Rectal smooth muscle tissue (tissue), 1 donor: ENCODE results near the gene TMEM81.

Source experiments
- H3K27ac ChIP-seq: one replicate; pipeline ENCODE4 v1.7.0; 2013; ENCODE audit warnings: low read depth, low read length, inconsistent platforms
- H3K27me3 ChIP-seq: one replicate; pipeline ENCODE4 v1.7.0; 2013; ENCODE audit warnings: low read length; ENCODE audit not compliant: control insufficient read depth, insufficient read depth
- H3K36me3 ChIP-seq: one replicate; pipeline ENCODE4 v1.7.0; 2013; ENCODE audit warnings: low read length; ENCODE audit not compliant: control insufficient read depth, insufficient read depth
- H3K4me1 ChIP-seq: one replicate; pipeline ENCODE4 v1.7.0; 2013; ENCODE audit warnings: low read length; ENCODE audit not compliant: control insufficient read depth, insufficient read depth
- H3K4me3 ChIP-seq: one replicate; pipeline ENCODE4 v1.7.0; 2013; ENCODE audit warnings: low read length
- H3K9ac ChIP-seq: one replicate; pipeline ENCODE4 v1.7.0; 2013; ENCODE audit warnings: low read length

Gene TMEM81

DNA sequence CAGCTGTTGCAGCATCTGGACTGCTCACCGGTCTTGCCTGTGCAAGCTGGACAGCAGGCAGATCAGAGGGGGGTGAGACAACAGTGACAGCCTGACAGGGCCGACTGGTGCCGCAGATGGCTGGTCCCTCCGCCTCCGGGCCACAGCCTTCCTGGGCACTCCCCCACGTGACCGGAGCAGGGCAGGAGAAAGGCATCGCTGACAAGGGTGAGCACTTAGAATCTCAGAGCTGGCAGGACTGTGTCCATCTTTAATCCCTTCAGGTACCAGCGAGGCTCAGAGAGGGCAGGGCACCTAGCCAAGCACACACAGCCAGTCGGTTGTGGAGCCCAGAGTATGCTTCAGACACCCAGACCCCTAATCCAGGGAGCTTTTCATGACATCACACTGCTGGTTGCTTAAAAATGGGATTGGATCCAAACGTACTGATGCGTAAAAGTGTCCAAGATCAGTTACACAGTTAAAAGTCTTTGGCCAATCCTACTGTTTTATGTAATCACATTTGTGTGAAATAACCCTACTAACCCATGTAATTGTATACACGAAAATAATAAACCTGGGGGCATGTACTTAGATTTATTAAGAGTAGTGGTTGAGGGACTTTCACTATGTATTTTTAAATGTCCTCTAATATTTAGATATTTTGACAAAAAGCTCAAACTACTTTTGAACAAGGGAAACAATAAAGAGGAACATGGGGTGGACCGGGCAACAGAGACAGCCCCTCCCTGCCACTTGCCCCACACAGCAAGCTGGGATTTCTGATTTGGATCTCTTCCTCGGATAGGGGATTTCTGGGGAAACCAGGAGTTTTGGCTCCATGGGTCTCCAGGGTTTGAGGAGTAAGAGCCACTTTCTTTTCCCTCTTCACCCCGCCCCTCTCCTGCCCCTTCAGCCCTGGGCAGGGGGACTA is 42.0 kb downstream of the TMEM81 start:
- Histone ChIP-seq H3K4me1 (no peaks in the 10 kb centered on the region), H3K9ac (no peak overlapping the region), H3K27ac (no peak overlapping the region), H3K36me3 (no peaks in the 10 kb centered on the region), H3K4me3 (no peak overlapping the region), H3K27me3 (peaks cover 24% of the 10 kb centered on the region)

GRCh38 chr1:205041001-205041715 is 43.1 kb downstream of the TMEM81 start:
- H3K36me3 ChIP-seq: no peaks in the 10 kb centered on the region

DNA sequence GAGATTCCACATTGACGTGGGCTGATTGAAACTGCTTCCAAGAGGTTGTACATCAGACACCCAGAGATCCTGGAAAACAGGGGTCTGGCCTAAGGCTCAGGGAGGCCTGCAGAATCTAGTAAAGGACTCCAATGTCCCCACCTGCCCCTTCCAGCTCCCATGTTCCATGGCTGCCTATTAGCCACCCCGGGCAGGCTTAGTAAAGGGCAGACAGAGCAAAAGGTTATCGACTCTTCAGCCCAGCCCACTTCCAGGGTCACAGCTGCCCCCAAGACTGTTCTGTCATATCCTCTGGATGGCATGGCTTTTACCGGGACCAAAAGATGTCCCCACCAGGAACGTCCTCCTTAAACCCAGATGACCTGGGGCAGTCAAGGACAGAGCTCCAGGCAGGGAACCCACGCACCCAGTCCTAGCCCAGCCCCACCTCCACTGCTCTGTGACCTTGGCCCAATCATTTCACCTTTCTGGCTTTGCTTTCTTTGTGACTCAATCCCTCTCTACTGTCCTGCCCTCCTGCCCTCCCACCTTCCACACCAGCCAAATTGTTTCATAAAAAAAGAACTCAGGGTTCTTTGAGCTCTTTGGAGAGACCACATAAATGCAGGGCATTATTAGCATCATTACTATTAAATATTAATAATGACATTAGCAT is 46.0 kb downstream of the TMEM81 start:
- H3K27me3 ChIP-seq: peaks cover 5% of the 10 kb centered on the region
- no peaks in the 10 kb centered on the region for H3K36me3 ChIP-seq
- no peak overlapping the region for H3K27ac ChIP-seq
- no peak overlapping the region for H3K9ac ChIP-seq
- H3K4me1 ChIP-seq: no peaks in the 10 kb centered on the region
- no peak overlapping the region for H3K4me3 ChIP-seq

More at GRCh38 chr1:205041001-205041715, 43.1 kb downstream of the TMEM81 start:
- Histone ChIP-seq H3K4me3 (no peak overlapping the region), H3K27ac (no peak overlapping the region), H3K27me3 (peaks cover 18% of the 10 kb centered on the region), H3K4me1 (no peaks in the 10 kb centered on the region), H3K9ac (no peak overlapping the region)

DNA sequence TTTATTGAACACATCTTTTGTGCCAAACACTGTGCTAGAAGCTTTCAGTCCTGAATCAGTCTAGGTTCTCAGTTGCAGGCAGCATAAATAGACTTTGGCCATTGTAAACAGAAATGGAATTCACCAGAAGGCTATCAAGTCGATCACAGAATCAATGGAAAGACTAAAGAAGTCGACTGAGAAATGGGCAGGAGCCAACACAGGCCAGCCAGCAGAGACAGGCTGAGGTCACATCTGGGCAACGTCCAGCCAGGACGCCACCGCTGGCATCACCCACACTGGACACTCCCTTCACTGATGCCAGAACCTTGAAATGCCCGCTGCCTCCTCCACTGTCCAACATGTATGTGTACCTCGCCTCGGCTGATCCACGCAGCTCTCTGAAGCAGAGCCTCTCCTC is 46.7 kb downstream of the TMEM81 start:
- H3K4me3 ChIP-seq: no peak overlapping the region
- H3K9ac ChIP-seq: no peak overlapping the region
- peaks cover 5% of the 10 kb centered on the region for H3K27me3 ChIP-seq
- no peaks in the 10 kb centered on the region for H3K36me3 ChIP-seq
- H3K4me1 ChIP-seq: no peaks in the 10 kb centered on the region
- no peak overlapping the region for H3K27ac ChIP-seq
